ENCODE data around the gene NCCRP1. TPM values are rescaled to one million over a fixed set of nuclear protein-coding genes. Genes with fewer than 3 reads are reported as not detected.

The NCCRP1 gene
- total RNA-seq, 1 donor from 2014 or later: 6.0 TPM

GRCh38 chr19:39170386-39171231, 26.2 kb upstream of the NCCRP1 start:
- TF ChIP-seq, protein P1, sequence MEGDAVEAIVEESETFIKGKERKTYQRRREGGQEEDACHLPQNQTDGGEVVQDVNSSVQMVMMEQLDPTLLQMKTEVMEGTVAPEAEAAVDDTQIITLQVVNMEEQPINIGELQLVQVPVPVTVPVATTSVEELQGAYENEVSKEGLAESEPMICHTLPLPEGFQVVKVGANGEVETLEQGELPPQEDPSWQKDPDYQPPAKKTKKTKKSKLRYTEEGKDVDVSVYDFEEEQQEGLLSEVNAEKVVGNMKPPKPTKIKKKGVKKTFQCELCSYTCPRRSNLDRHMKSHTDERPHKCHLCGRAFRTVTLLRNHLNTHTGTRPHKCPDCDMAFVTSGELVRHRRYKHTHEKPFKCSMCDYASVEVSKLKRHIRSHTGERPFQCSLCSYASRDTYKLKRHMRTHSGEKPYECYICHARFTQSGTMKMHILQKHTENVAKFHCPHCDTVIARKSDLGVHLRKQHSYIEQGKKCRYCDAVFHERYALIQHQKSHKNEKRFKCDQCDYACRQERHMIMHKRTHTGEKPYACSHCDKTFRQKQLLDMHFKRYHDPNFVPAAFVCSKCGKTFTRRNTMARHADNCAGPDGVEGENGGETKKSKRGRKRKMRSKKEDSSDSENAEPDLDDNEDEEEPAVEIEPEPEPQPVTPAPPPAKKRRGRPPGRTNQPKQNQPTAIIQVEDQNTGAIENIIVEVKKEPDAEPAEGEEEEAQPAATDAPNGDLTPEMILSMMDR (IDR thresholded peaks at IDR 0.05; ENCODE audit: insufficient read depth, low read length, poor library complexity, severe bottlenecking): no peak
- Histone ChIP-seq H3K4me3 (ENCODE audit: low read depth, low read length) (no peak overlapping the region), H3K36me3 (ENCODE audit: control insufficient read depth, insufficient read depth, low read length) (no peaks in the 10 kb centered on the region), H3K27me3 (ENCODE audit: control insufficient read depth, insufficient read depth, low read length) (no peaks in the 10 kb centered on the region)
- DNase-seq (ENCODE audit: low read depth): no peak

DNA sequence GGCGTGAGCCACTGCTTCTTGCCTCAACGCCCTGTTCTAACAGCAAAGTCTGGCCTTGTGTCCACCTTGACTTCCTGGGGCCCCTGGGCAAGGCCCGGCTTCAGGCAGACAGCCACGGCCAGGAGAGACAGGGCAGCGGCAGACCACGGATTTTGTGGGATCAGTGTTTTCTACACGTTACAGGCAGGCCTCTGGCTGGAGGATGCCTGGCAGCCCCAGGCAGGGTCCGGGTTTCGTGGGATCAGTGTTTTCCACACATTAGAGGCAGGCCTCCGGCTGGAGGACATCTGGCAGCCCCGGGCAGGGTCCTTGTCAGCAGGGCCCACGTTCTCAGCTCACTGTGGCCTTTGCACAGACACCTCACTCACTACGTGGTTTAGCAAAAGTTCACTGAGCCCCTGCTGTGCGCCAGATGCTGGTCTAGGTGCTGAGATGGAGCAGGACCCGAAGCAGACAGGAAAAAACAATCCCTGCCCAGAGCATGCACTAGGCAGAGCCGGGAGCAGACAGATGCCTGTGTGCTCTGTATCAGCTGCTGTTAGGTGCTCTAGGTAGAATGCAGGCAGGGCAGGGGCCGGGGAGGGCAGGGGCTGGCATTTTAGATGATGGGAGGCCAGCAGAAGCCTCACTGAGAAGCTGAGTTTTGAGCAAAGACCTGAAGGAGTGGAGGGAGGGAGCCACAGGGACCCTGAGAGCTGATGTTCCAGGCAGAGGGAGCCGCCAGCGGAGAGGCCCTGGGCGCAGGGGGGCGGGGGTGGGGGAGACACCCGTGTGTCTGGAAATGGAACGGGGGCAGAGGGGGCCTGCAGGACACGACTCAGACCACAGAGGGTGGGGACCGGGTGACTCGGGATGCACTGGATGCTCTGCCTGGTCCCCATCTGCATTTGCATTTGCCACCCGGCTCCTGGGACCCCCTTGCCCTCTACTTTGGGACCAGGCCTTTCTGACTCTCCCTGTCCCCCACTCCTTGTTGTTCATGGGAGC, 25.0 kb upstream of the NCCRP1 start:
- H3K36me3 ChIP-seq (ENCODE audit: control insufficient read depth, insufficient read depth, low read length): no peaks in the 10 kb centered on the region
- DNase-seq (ENCODE audit: low read depth): no peak
- no peaks in the 10 kb centered on the region for H3K27me3 ChIP-seq (ENCODE audit: control insufficient read depth, insufficient read depth, low read length)
- TF ChIP-seq, protein P1 (IDR thresholded peaks at IDR 0.05; ENCODE audit: insufficient read depth, low read length, poor library complexity, severe bottlenecking): no peak
- no peak overlapping the region for H3K4me3 ChIP-seq (ENCODE audit: low read depth, low read length)

DNA sequence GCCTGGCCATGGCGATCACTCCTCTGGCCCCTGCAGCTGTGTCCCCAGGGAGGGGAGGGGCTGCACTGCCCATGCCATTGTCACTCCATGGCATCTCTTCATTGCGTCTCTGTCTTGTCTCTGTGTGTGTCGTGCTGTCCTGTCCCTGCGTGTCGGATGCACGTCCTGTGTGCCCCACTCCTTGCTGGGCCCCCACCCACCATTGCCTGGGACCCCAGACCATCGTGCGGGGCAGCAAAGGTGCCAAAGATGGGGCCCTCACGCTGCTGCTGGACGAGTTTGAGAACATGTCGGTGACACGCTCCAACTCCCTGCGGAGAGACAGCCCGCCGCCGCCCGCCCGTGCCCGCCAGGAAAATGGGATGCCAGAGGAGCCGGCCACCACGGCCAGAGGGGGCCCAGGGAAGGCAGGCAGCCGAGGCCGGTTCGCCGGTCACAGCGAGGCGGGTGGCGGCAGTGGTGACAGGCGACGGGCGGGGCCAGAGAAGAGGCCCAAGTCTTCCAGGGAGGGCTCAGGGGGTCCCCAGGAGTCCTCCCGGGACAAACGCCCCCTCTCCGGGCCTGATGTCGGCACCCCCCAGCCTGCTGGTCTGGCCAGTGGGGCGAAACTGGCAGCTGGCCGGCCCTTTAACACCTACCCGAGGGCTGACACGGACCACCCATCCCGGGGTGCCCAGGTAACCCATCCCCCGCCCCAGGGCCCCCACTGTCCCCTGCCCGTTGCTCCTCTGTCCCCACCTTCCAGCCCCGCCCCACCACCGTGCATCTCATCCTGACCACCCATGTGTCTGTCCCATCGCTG, 23.9 kb upstream of the NCCRP1 start:
- H3K4me3 ChIP-seq (ENCODE audit: low read depth, low read length): no peak overlapping the region
- no peaks in the 10 kb centered on the region for H3K27me3 ChIP-seq (ENCODE audit: control insufficient read depth, insufficient read depth, low read length)
- no peak for DNase-seq (ENCODE audit: low read depth)
- H3K36me3 ChIP-seq (ENCODE audit: control insufficient read depth, insufficient read depth, low read length): no peaks in the 10 kb centered on the region
- TF ChIP-seq, protein P1 (IDR thresholded peaks at IDR 0.05; ENCODE audit: insufficient read depth, low read length, poor library complexity, severe bottlenecking): no peak

DNA sequence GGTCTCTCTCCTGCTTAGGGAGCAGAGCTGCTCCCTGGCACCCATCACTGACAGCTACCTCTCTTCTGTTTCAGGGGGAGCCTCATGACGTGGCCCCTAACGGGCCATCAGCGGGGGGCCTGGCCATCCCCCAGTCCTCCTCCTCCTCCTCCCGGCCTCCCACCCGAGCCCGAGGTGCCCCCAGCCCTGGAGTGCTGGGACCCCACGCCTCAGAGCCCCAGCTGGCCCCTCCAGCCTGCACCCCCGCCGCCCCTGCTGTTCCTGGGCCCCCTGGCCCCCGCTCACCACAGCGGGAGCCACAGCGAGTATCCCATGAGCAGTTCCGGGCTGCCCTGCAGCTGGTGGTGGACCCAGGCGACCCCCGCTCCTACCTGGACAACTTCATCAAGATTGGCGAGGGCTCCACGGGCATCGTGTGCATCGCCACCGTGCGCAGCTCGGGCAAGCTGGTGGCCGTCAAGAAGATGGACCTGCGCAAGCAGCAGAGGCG, 23.2 kb upstream of the NCCRP1 start:
- Histone ChIP-seq H3K36me3 (ENCODE audit: control insufficient read depth, insufficient read depth, low read length) (no peaks in the 10 kb centered on the region), H3K27me3 (ENCODE audit: control insufficient read depth, insufficient read depth, low read length) (no peaks in the 10 kb centered on the region), H3K4me3 (ENCODE audit: low read depth, low read length) (no peak overlapping the region)
- DNase-seq (ENCODE audit: low read depth): no peak
- TF ChIP-seq, protein P1 (IDR thresholded peaks at IDR 0.05; ENCODE audit: insufficient read depth, low read length, poor library complexity, severe bottlenecking): no peak

- no peaks in the 10 kb centered on the region for H3K36me3 ChIP-seq (ENCODE audit: control insufficient read depth, insufficient read depth, low read length)
- no peak overlapping the region for H3K4me3 ChIP-seq (ENCODE audit: low read depth, low read length)
- no peaks in the 10 kb centered on the region for H3K27me3 ChIP-seq (ENCODE audit: control insufficient read depth, insufficient read depth, low read length)
- no peak for DNase-seq (ENCODE audit: low read depth)
- TF ChIP-seq, protein P1 (IDR thresholded peaks at IDR 0.05; ENCODE audit: insufficient read depth, low read length, poor library complexity, severe bottlenecking): no peak
Observed at GRCh38 chr19:39174142-39174541, 22.6 kb upstream of the NCCRP1 start.

All from kidney epithelial cell (primary cell).